Stimulated activated CD8-positive, alpha-beta memory T cell treated with anti-CD3 and anti-CD28 coated beads, Interleukin-12 subunit alpha, Interleukin-12 subunit beta, amount 100 ng/mL, for 24 hours (primary cell): ENCODE results near the gene DIP2A.

Experiments
- DNase-seq: peaks from one replicate; pipeline ENCODE4 v3.0.0-alpha.2; 2020; ENCODE audit errors: extremely low read depth

The DIP2A gene, protein sequence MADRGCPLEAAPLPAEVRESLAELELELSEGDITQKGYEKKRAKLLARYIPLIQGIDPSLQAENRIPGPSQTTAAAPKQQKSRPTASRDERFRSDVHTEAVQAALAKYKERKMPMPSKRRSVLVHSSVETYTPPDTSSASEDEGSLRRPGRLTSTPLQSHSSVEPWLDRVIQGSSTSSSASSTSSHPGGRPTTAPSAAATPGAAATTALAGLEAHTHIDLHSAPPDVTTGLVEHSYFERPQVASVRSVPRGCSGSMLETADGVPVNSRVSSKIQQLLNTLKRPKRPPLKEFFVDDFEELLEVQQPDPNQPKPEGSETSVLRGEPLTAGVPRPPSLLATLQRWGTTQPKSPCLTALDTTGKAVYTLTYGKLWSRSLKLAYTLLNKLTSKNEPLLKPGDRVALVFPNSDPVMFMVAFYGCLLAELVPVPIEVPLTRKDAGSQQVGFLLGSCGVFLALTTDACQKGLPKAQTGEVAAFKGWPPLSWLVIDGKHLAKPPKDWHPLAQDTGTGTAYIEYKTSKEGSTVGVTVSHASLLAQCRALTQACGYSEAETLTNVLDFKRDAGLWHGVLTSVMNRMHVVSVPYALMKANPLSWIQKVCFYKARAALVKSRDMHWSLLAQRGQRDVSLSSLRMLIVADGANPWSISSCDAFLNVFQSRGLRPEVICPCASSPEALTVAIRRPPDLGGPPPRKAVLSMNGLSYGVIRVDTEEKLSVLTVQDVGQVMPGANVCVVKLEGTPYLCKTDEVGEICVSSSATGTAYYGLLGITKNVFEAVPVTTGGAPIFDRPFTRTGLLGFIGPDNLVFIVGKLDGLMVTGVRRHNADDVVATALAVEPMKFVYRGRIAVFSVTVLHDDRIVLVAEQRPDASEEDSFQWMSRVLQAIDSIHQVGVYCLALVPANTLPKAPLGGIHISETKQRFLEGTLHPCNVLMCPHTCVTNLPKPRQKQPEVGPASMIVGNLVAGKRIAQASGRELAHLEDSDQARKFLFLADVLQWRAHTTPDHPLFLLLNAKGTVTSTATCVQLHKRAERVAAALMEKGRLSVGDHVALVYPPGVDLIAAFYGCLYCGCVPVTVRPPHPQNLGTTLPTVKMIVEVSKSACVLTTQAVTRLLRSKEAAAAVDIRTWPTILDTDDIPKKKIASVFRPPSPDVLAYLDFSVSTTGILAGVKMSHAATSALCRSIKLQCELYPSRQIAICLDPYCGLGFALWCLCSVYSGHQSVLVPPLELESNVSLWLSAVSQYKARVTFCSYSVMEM (N-terminal part only)

DNA sequence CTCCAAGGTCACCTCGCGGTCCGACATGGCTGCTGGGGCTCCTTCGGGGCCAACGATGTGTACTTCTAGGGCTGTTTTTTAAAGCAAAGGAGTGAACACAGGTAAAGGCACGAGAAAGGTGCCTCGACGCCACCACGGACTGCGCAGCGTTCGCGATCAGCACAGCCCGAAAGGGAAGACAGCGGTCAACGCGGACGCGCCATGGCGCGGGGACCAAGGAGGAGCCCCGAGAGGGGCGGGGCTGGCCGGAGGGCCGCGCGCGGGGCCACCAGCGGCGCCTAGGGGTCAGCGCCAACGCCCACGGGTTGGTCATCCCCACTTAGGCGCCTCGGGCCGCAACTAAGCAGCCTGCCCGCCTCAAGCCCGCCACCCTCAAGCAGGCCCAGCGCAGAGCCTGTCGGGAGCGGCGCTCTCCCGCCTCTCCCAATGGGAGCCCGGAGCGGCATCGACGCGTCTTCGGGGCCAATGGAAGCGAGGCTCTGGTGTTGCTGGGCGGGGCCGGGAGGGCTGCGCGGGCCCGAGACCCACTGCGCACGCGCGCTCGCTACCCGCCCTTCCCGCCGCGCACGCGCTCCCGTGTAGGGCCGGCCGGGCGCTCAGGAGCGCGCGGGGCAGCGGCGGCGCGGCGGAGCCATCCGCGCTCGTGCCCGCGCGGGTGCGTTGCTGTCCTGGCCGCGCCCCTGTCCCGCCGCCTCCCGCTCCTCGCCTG is at the start of gene DIP2A:
TSS of gene DIP2A (plus strand) at position 577 of the 709 bp plus-strand sequence. CDS start 241 bp downstream, outside the sequence.
- peak; percentile 84 for DNase-seq

GRCh38 chr21:46409641-46410406 is 48.9 kb upstream of the DIP2A start:
- no peak for DNase-seq

DNA sequence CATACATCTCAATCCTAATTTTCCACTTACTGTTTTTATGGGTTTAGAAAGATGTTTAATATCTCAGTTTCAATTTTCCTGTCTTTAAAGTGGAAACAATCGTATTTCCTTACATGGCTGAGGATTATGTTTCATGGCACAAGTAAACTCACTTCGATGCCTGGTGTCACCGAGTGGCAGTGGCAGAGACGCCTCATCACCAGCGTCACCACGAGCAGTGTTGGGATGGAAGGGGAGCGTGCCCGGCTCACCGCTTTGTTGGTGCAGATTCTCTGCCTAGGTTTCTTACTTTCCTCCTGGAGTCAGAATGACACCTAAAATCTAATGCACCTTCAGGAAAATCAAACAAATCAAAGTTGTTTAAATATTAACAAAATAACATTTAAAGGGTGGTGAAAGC is 48.2 kb upstream of the DIP2A start:
- no peak for DNase-seq

GRCh38 chr21:46411236-46411635 is 47.5 kb upstream of the DIP2A start:
- DNase-seq, result no peak

DNA sequence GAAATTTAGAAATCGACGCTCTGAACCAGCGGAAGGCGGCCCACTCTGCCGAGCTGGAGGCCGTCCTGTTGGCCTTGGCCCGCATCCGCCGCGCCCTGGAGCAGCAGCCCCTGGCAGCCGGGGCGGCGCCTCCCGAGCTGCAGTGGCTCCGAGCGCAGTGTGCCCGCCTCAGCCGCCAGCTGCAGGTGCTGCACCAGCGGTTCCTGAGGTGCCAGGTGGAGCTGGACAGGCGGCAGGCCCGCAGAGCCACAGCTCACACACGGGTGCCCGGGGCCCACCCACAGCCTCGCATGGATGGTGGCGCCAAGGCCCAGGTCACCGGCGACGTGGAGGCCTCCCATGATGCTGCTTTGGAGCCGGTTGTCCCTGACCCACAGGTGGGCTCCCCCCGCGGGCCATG is 47.0 kb upstream of the DIP2A start:
- DNase-seq, result no peak

DNA sequence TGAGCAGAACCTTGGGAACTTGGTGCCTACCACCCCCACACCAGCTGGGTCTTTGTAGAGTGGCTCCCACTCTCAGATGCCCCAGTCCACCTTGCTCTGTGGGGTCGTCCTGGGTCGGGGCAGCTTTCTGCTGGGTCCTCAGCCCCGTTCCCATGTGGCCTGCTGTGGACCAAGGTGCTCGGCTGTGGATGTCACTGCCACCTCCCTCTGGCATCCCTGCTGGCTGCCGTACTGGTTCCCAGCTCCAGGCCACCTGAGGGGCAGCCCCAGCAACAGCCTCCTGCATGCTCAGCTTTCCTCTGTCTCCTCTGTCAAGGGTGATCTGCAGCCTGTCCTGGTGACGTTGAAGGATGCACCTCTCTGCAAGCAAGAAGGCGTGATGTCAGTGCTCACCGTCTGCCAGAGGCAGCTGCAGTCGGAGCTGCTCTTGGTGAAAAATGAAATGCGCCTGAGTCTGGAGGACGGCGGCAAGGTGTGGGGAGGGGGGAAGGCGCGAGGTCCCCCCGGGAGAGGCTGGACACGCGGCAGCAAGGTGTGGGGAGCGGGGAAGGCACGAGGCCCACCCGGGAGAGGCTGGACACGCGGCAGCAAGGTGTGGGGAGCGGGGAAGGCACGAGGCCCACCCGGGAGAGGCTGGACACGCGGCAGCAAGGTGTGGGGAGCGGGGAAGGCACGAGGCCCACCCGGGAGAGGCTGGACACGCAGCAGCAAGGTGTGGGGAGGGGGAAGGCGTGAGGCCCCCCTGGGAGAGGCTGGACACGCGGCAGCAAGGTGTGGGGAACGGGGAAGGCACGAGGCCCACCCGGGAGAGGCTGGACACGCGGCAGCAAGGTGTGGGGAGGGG is 45.9 kb upstream of the DIP2A start:
- no peak for DNase-seq

DNA sequence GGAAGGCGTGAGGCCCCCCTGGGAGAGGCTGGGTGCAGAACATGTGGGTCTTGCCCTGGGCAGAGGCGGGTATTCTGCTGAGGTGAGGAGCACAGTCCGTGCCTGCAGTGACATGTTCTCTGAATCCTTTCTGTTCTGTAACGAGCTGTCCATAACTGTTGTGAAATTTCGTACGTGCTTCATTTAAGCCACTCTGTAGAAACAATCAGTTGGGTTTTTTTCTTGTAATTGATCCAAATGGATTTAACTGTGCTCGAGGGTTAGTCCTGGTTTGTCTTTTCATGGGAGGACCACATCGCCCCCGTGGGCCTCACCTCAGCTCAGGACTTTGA is 45.4 kb upstream of the DIP2A start:
- DNase-seq, result no peak

DNA sequence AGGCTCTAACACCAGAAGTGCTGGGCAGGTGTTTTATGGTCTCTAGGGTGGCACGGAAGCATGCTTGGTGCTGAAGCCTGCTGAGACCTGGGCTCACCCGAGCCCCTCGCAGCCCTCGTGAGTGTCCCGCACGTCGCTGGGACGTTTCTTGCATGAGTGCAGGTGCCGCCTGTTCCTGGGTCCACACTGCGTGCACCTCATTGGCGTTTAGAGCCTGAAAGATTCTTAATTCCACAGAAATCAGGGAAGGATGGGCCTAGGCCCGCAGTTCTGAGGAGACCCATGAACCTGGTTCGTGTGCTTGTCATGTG is 43.8 kb upstream of the DIP2A start:
- no peak for DNase-seq

- no peak for DNase-seq
These were observed 42.1 kb upstream of the DIP2A start for GRCh38 chr21:46416551-46416950.

GRCh38 chr21:46418265-46418946 is 40.3 kb upstream of the DIP2A start:
- DNase-seq, result no peak

GRCh38 chr21:46420241-46421190 is 38.2 kb upstream of the DIP2A start:
- no peak for DNase-seq

DNA sequence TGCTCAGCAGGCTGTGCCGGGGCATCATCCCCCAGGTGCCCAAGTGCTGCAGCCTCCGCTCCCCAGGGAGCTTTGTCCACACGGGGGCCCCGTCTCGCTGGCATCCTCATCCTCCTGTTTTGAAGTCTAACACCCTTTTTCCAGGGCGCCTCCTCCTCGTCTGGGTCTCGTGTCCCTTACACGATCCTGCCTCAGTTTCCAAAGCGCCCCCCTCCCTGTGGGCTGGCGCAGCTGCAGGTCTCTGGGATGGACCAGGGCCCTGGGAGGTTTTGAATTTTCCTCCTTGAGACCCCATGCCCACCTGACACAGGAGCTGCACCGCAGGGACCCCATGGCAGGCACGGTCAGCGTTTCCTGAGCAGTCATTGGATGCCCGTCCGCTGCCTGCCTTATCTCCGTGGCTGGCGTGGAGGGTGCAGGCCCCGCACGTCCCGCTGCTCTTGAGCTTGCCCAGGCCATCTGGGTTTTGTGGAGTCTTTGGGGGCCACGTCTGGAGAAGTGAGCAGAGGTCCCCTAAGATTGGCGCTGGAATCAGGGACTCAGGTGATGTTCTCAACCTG is 37.4 kb upstream of the DIP2A start:
- no peak for DNase-seq

DNA sequence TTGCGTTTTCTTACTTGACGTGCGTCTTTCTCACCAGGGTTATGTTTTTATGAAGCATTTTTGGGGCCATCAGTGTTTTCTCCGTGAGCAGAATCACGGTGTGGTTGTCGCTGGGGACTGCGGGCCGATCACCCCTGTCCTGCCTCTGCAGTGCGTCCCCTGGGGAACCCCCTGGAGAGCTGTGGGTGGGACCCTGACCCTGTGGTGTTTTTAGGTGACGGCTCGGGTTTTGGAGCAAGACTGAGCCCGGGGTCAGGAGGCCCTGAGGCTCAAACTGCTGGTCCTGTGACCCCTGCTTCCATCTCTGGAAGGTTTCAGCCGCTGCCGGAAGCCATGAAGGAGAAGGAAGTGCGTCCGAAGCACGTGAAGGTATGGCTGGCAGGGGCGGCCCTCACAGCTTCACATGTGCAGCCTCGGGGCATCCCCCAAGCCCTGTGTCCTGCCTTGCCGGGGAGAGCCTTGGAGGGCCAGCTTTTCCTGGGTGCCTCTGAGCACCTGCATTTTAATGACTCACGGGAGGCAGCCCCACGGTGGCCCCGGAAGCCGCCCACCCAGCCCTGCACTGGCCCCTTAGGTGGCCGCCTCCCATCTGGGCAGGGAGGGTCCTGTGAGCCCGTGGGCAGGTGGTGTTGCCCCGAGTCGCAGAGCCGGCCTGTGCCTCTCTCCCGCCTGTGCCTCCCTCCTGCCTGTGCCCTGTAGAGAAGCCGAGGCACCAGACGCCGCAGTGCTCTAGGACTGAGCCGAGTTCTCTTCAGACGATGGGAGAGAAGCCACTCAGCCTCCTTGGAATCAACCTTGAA is 36.7 kb upstream of the DIP2A start:
- DNase-seq, result no peak

- no peak for DNase-seq
These were observed 36.0 kb upstream of the DIP2A start for GRCh38 chr21:46422636-46423241.

- DNase-seq, result no peak
These were observed 35.1 kb upstream of the DIP2A start for GRCh38 chr21:46423546-46424038.

GRCh38 chr21:46424039-46424591 is 34.6 kb upstream of the DIP2A start:
- DNase-seq, result no peak
